GM19438 (cell line): ENCODE data around the gene NEDD9.

Experiments used
- ATAC-seq: cut with Tn5 transposase; IDR thresholded peaks from one replicate; pipeline ENCODE4 v1.9.1; 2021; ENCODE audit warnings: low read depth; ENCODE audit not compliant: unreplicated experiment

The NEDD9 gene

GRCh38 chr6:11221623-11222384, 10.7 kb downstream of the NEDD9 start:
- no peak for ATAC-seq

- no peak for ATAC-seq
These were observed 13.1 kb downstream of the NEDD9 start for GRCh38 chr6:11219400-11219834.

- no peak for ATAC-seq
These were observed 13.7 kb downstream of the NEDD9 start for GRCh38 chr6:11218538-11219399.

GRCh38 chr6:11218102-11218442, 14.4 kb downstream of the NEDD9 start:
- no peak for ATAC-seq

- peak; percentile 68 for ATAC-seq
These were observed 14.9 kb downstream of the NEDD9 start for GRCh38 chr6:11217360-11218101.

GRCh38 chr6:11215773-11216172, 16.7 kb downstream of the NEDD9 start:
- ATAC-seq: no peak

- ATAC-seq: no peak
These were observed 17.6 kb downstream of the NEDD9 start for GRCh38 chr6:11214901-11215300.

GRCh38 chr6:11214084-11214833, 18.2 kb downstream of the NEDD9 start:
- ATAC-seq: no peak

GRCh38 chr6:11213422-11214021, 18.9 kb downstream of the NEDD9 start:
- ATAC-seq: no peak

GRCh38 chr6:11212664-11213063, 19.8 kb downstream of the NEDD9 start:
- no peak for ATAC-seq

GRCh38 chr6:11211254-11211653, 21.2 kb downstream of the NEDD9 start:
- ATAC-seq: no peak

- ATAC-seq: no peak
These were observed 21.9 kb downstream of the NEDD9 start for GRCh38 chr6:11210386-11211138.

GRCh38 chr6:11209906-11210305, 22.6 kb downstream of the NEDD9 start:
- no peak for ATAC-seq

- ATAC-seq: no peak
These were observed 23.1 kb downstream of the NEDD9 start for GRCh38 chr6:11209369-11209768.

- ATAC-seq: no peak
These were observed 23.6 kb downstream of the NEDD9 start for GRCh38 chr6:11208854-11209253.

- ATAC-seq: no peak
These were observed 24.2 kb downstream of the NEDD9 start for GRCh38 chr6:11208267-11208666.

- ATAC-seq: no peak
These were observed 25.1 kb downstream of the NEDD9 start for GRCh38 chr6:11207199-11207968.

- ATAC-seq: no peak
These were observed 25.9 kb downstream of the NEDD9 start for GRCh38 chr6:11206576-11206975.
